GM23338 (cell line): Measurements from ENCODE around the gene SFI1. TPM values are rescaled to one million over a fixed set of nuclear protein-coding genes. Genes with fewer than 3 reads are reported as not detected.
A peak's percentile ranks its signal among the peaks of the same experiment; 100 is the strongest.

Experiments used
- ATAC-seq: fragments of 200-7000 bp; cut with Tn5 transposase; 3 replicates; pipeline ENCODE4 v1.9.1; 2020
- DNase-seq: peaks from one replicate; pipeline ENCODE4 v3.0.0-alpha.2; 2015; ENCODE audit warnings: low spot score
- H2AFZ ChIP-seq: fragments of 200-600 bp; sonication (generic); 2 replicates; pipeline ENCODE4 v1.8.0; 2016; ENCODE audit warnings: antibody characterized with exemption, mild to moderate bottlenecking, moderate library complexity
- H3F3A ChIP-seq: fragments of 200-600 bp; sonication (generic); replicated peaks from 2 replicates; pipeline ENCODE4 v1.8.0; 2017; ENCODE audit warnings: antibody characterized with exemption, mixed run types, low read depth
- H3K27ac ChIP-seq: fragments of 200-600 bp; sonication (generic); 2 replicates; pipeline ENCODE4 v1.6.1; 2016; ENCODE audit warnings: low read depth
- H3K27me3 ChIP-seq: fragments of 200-600 bp; sonication (generic); 2 replicates; pipeline ENCODE4 v1.8.0; 2016; ENCODE audit warnings: mild to moderate bottlenecking, mixed run types, moderate library complexity; ENCODE audit not compliant: insufficient read depth
- H3K36me3 ChIP-seq: fragments of 200-600 bp; sonication (generic); 2 replicates; pipeline ENCODE4 v1.8.0; 2016; ENCODE audit warnings: mild to moderate bottlenecking; ENCODE audit not compliant: insufficient read depth
- H3K4me1 ChIP-seq: fragments of 200-600 bp; sonication (generic); 2 replicates; pipeline ENCODE4 v1.8.0; 2016; ENCODE audit warnings: mild to moderate bottlenecking, moderate library complexity; ENCODE audit not compliant: insufficient read depth
- H3K4me2 ChIP-seq: fragments of 200-600 bp; sonication (generic); 2 replicates; pipeline ENCODE4 v1.7.1; 2017; ENCODE audit warnings: mixed run types
- H3K4me3 ChIP-seq: fragments of 200-600 bp; sonication (generic); 2 replicates; pipeline ENCODE4 v1.6.1; 2016; ENCODE audit warnings: mixed run types
- H3K79me2 ChIP-seq: fragments of 200-600 bp; sonication (generic); replicated peaks from 2 replicates; pipeline ENCODE4 v1.8.0; 2017; ENCODE audit warnings: mild to moderate bottlenecking; ENCODE audit not compliant: insufficient read depth
- H3K9me2 ChIP-seq: fragments of 200-600 bp; sonication (generic); 2 replicates; pipeline ENCODE4 v1.8.0; 2017; ENCODE audit not compliant: insufficient read depth
- H4K20me1 ChIP-seq: fragments of 200-600 bp; sonication (generic); replicated peaks from 2 replicates; pipeline ENCODE4 v1.8.0; 2017; ENCODE audit warnings: mild to moderate bottlenecking; ENCODE audit not compliant: insufficient read depth
- H3K27ac Mint-ChIP-seq: 2 replicates; pipeline ENCODE4 v1.8.0; 2020; ENCODE audit warnings: inconsistent platforms, mild to moderate bottlenecking, moderate library complexity, mixed read lengths
- H3K27me3 Mint-ChIP-seq: 3 replicates; pipeline ENCODE4 v1.8.0; 2022; ENCODE audit warnings: low read depth, mild to moderate bottlenecking, moderate library complexity, mixed read lengths, inconsistent platforms; ENCODE audit not compliant: insufficient read depth, poor library complexity
- H3K36me3 Mint-ChIP-seq: 3 replicates; pipeline ENCODE4 v1.8.0; 2021; ENCODE audit warnings: low read depth, mild to moderate bottlenecking, inconsistent platforms, moderate library complexity, mixed read lengths
- H3K4me1 Mint-ChIP-seq: 3 replicates; pipeline ENCODE4 v1.8.0; 2020; ENCODE audit warnings: mild to moderate bottlenecking, inconsistent platforms, mixed read lengths
- H3K4me3 Mint-ChIP-seq: 3 replicates; pipeline ENCODE4 v1.8.0; 2021; ENCODE audit warnings: moderate library complexity, mild to moderate bottlenecking, inconsistent platforms, mixed read lengths
- H3K9me3 Mint-ChIP-seq: 3 replicates; pipeline ENCODE4 v1.8.0; 2020; ENCODE audit warnings: moderate library complexity, mild to moderate bottlenecking, inconsistent platforms, mixed read lengths
- JUNB ChIP-seq: IDR thresholded peaks from one replicate; pipeline ENCODE4 v1.6.1; 2016; ENCODE audit warnings: antibody characterized with exemption; ENCODE audit not compliant: unreplicated experiment
- STAT1 ChIP-seq: IDR thresholded peaks from one replicate; pipeline ENCODE4 v1.6.1; 2016; ENCODE audit warnings: antibody characterized with exemption; ENCODE audit not compliant: unreplicated experiment
- polyA plus RNA-seq: library from polyadenylated mRNA; unstranded; fragments of >200 nt; fragmentation: Nextera tagmentation; extraction: Ambion mirVana; gene quantifications from 2 replicates; pipeline ENCODE4 v1.2.1, GENCODE V29; 2016
- total RNA-seq: library from RNA; depleted of rRNA; stranded (reverse); fragments of >200 nt; shearing (Covaris generic); gene quantifications from 2 replicates; pipeline ENCODE4 v1.2.3, GENCODE V29; 2014
- TF ChIP-seq, protein P1 (sequence below), 2 experiments: fragments of 200-600 bp in 1 of 2; sonication (generic) in 1 of 2; conservative IDR thresholded peaks; 2 replicates each; pipeline versions ENCODE4 v1.5.1 to v1.6.1; 2016 to 2017; ENCODE audit warnings: antibody characterized with exemption in 2 of 2, low read depth in 2 of 2, mild to moderate bottlenecking in 2 of 2, moderate library complexity in 1 of 2
- TF ChIP-seq, protein P2 (sequence below): IDR thresholded peaks from one replicate; pipeline ENCODE4 v1.6.1; 2018; ENCODE audit warnings: antibody characterized with exemption; ENCODE audit not compliant: unreplicated experiment
- TF ChIP-seq, protein P3 (sequence below): IDR thresholded peaks from 2 replicates; pipeline ENCODE4 v1.6.1; 2016; ENCODE audit warnings: antibody characterized with exemption

SFI1 gene
- total and polyA plus RNA-seq, 2 experiments from 2014 or later, result 16.7 to 25.6 TPM

DNA sequence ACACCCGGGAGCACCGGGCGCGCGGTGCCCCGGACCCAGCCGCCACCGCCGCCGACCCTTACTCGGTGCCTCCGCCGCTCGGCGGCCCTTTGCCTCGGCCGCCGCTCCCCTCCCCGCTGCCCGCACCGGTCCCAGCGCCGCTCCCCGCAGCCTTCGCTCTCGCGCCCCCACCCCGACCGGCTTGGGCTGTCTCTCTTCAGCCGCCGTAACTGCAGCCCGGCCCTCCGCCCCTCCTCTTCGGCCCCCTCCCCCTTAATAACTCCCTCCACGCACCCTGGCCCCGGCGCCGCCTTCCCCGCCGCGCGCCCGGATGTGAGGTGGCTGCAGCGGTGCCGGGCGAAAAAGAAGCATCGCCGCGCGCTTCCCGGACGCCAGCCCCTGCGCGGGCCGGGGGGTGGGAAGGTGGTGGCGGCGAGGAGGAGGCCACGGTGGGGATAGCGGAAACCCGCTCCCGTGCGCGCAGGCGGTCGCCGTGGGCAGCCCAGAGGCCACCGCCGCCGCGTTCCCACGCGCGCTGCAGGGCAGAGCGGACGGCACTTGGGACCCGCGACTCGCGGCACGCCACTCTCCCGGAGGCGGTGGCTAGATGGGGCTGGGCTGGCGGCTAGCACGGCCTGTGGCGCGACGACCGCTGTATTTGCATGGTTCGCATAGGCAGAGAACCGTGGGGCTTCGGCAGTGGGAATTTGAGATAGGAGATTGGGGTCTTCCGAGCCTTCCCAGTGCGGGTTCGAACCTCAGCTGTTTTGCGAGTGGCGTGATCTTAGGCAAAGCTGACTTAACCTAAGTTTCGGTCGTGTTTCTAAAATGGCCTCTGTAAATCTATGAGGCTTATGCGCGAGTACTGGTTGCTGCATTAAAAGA, 6.5 kb upstream of the SFI1 start, which contains the start of gene EIF4ENIF1 (continued):
- TF ChIP-seq, protein P1, sequence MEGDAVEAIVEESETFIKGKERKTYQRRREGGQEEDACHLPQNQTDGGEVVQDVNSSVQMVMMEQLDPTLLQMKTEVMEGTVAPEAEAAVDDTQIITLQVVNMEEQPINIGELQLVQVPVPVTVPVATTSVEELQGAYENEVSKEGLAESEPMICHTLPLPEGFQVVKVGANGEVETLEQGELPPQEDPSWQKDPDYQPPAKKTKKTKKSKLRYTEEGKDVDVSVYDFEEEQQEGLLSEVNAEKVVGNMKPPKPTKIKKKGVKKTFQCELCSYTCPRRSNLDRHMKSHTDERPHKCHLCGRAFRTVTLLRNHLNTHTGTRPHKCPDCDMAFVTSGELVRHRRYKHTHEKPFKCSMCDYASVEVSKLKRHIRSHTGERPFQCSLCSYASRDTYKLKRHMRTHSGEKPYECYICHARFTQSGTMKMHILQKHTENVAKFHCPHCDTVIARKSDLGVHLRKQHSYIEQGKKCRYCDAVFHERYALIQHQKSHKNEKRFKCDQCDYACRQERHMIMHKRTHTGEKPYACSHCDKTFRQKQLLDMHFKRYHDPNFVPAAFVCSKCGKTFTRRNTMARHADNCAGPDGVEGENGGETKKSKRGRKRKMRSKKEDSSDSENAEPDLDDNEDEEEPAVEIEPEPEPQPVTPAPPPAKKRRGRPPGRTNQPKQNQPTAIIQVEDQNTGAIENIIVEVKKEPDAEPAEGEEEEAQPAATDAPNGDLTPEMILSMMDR (conservative IDR thresholded peaks at IDR 0.05; ENCODE audit: low read depth in 2 of 2), result no peak

DNA sequence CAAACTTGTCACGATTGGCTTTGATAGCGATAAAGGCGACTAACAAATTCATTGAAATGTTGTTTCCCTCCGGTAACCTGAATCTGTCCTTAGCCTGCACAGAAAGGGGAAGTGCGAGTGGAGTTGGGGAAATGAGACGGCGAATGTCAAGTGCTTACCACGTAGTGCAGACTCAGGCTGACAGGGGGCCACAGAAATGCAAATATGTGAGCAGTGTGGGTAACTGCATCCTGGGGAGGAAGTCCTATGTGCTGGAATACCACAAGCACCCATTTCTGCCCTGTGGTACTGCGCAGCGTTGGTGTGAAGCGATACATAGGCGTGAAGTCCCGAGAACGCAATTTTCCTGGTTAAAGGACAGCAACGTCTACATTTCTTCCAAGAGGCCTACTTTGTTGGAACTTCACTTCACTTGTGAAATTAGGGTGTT, 5.8 kb upstream of the SFI1 start:
- Histone ChIP-seq H3K79me2 (peaks cover 20% of the 10 kb centered on the region), H4K20me1 (peaks cover 7% of the 10 kb centered on the region), H3K4me1 (peaks cover 38% of the 10 kb centered on the region), H3K4me2 (peak overlapping the region; percentile 80), H3K9me2 (no peaks in the 10 kb centered on the region), H3F3A (peaks cover 18% of the 10 kb centered on the region), H3K4me3 (peak overlapping the region; percentile 97), H3K27ac (peak overlapping the region; percentile 78; the same call in 1 of the 2 replicates), H3K36me3 (no peaks in the 10 kb centered on the region; the same call in 1 of the 2 replicates), H3K27me3 (no peaks in the 10 kb centered on the region), H2AFZ (peak overlapping the region; percentile 98)
- peaks cover 7% of the 10 kb centered on the region for H3K27me3 Mint-ChIP-seq
- H3K9me3 Mint-ChIP-seq, result no peaks in the 10 kb centered on the region
- peak; percentile 54 for ATAC-seq
- H3K4me3 Mint-ChIP-seq, result peak overlapping the region; percentile 86
- peak; percentile 58 for DNase-seq
- TF ChIP-seq, protein P2, sequence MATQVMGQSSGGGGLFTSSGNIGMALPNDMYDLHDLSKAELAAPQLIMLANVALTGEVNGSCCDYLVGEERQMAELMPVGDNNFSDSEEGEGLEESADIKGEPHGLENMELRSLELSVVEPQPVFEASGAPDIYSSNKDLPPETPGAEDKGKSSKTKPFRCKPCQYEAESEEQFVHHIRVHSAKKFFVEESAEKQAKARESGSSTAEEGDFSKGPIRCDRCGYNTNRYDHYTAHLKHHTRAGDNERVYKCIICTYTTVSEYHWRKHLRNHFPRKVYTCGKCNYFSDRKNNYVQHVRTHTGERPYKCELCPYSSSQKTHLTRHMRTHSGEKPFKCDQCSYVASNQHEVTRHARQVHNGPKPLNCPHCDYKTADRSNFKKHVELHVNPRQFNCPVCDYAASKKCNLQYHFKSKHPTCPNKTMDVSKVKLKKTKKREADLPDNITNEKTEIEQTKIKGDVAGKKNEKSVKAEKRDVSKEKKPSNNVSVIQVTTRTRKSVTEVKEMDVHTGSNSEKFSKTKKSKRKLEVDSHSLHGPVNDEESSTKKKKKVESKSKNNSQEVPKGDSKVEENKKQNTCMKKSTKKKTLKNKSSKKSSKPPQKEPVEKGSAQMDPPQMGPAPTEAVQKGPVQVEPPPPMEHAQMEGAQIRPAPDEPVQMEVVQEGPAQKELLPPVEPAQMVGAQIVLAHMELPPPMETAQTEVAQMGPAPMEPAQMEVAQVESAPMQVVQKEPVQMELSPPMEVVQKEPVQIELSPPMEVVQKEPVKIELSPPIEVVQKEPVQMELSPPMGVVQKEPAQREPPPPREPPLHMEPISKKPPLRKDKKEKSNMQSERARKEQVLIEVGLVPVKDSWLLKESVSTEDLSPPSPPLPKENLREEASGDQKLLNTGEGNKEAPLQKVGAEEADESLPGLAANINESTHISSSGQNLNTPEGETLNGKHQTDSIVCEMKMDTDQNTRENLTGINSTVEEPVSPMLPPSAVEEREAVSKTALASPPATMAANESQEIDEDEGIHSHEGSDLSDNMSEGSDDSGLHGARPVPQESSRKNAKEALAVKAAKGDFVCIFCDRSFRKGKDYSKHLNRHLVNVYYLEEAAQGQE, result no peak
- H3K4me1 Mint-ChIP-seq, result peaks cover 25% of the 10 kb centered on the region
- peak overlapping the region; percentile 63 for H3K27ac Mint-ChIP-seq
- H3K36me3 Mint-ChIP-seq, result peaks cover 22% of the 10 kb centered on the region

DNA sequence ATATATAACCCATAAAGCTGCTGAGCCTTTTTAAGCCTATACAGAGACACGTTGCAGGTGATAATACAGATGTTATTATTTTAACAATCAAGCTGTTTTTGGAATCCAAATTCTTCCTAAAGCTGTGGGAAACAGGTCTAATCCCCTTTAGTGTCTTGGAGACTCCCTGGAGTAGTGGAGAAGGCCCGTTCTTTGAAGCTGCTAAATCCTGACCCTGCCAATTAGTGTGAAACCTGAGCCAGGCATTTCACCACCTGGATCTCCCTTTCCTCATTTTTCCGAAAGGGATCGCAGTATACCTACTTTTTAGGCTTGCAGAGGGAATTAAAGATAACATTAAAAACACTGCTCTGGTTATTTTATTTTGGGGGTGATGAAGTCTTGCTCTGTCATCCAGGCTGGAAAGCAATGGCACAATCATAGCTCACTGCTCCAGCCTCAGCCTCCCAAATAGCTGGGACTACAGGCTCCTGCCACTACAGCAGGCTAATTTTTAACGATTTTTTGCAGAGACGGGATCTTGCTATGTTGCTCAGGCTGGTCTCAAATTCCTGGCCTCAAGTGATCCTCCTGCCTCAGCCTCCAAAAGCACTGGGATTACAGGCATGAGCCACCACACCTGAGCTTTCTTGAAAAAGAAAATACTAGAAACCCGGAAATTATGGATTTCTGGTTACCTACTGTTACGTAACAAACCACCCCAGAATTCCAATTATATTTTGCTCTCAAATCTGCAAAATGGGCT, 4.9 kb upstream of the SFI1 start:
- peak overlapping the region; percentile 78; the same call in 1 of the 2 replicates for H3K27ac ChIP-seq
- peaks cover 7% of the 10 kb centered on the region for H3K27me3 Mint-ChIP-seq
- no peaks in the 10 kb centered on the region; the same call in 1 of the 2 replicates for H3K36me3 ChIP-seq
- peaks cover 20% of the 10 kb centered on the region for H3K36me3 Mint-ChIP-seq
- peaks cover 20% of the 10 kb centered on the region for H3F3A ChIP-seq
- H2AFZ ChIP-seq, result no peak overlapping the region
- peaks cover 20% of the 10 kb centered on the region for H3K79me2 ChIP-seq
- peak overlapping the region; percentile 97 for H3K4me3 ChIP-seq
- no peaks in the 10 kb centered on the region for H3K9me3 Mint-ChIP-seq
- H3K9me2 ChIP-seq, result no peaks in the 10 kb centered on the region
- ATAC-seq (peak; percentile 42), DNase-seq (peak; percentile 52)
- peak overlapping the region; percentile 80 for H3K4me2 ChIP-seq
- H3K27me3 ChIP-seq, result no peaks in the 10 kb centered on the region
- peaks cover 41% of the 10 kb centered on the region for H3K4me1 ChIP-seq
- H3K27ac Mint-ChIP-seq, result no peak overlapping the region
- peaks cover 25% of the 10 kb centered on the region for H3K4me1 Mint-ChIP-seq
- H4K20me1 ChIP-seq, result peaks cover 7% of the 10 kb centered on the region; the same call in 1 of the 2 replicates
- peak overlapping the region; percentile 86 for H3K4me3 Mint-ChIP-seq
- TF ChIP-seq, protein P2, result no peak
- TF ChIP-seq, protein P1 (conservative IDR thresholded peaks at IDR 0.05; ENCODE audit: low read depth in 2 of 2), result no peak
- TF ChIP-seq STAT1 (no peak), JUNB (no peak)
- TF ChIP-seq, protein P3, sequence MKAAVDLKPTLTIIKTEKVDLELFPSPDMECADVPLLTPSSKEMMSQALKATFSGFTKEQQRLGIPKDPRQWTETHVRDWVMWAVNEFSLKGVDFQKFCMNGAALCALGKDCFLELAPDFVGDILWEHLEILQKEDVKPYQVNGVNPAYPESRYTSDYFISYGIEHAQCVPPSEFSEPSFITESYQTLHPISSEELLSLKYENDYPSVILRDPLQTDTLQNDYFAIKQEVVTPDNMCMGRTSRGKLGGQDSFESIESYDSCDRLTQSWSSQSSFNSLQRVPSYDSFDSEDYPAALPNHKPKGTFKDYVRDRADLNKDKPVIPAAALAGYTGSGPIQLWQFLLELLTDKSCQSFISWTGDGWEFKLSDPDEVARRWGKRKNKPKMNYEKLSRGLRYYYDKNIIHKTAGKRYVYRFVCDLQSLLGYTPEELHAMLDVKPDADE, result no peak
